Activated T-cell treated with anti-CD3 and anti-CD28 coated beads for 24 hours (primary cell): ENCODE data around the gene GUCY2C.

Source experiments
- DNase-seq: peaks from one replicate; pipeline ENCODE4 v3.0.0-alpha.2; 2020; ENCODE audit warnings: low read depth

Gene GUCY2C

GRCh38 chr12:14681625-14682024 is 14.8 kb downstream of the GUCY2C start:
- no peak for DNase-seq

- no peak for DNase-seq
Measured at GRCh38 chr12:14681190-14681589, 15.2 kb downstream of the GUCY2C start.

GRCh38 chr12:14678547-14679150 is 17.8 kb downstream of the GUCY2C start:
- DNase-seq = no peak

GRCh38 chr12:14668591-14668990 is 27.8 kb downstream of the GUCY2C start:
- DNase-seq = no peak

GRCh38 chr12:14665354-14666348 is 30.7 kb downstream of the GUCY2C start:
- no peak for DNase-seq

GRCh38 chr12:14664434-14665023 is 31.9 kb downstream of the GUCY2C start:
- peak; percentile 11 for DNase-seq

GRCh38 chr12:14663002-14663401 is 33.4 kb downstream of the GUCY2C start:
- no peak for DNase-seq

GRCh38 chr12:14656846-14657245 is 39.6 kb downstream of the GUCY2C start:
- no peak for DNase-seq

- no peak for DNase-seq
Measured at GRCh38 chr12:14655284-14655683, 41.1 kb downstream of the GUCY2C start.

- DNase-seq = no peak
Measured at GRCh38 chr12:14654842-14655241, 41.6 kb downstream of the GUCY2C start.

GRCh38 chr12:14654416-14654815 is 42.0 kb downstream of the GUCY2C start:
- DNase-seq = no peak

- no peak for DNase-seq
Measured at GRCh38 chr12:14652483-14652882, 43.9 kb downstream of the GUCY2C start.

GRCh38 chr12:14651371-14651770 is 45.0 kb downstream of the GUCY2C start:
- no peak for DNase-seq

- no peak for DNase-seq
Measured at GRCh38 chr12:14650789-14651188, 45.6 kb downstream of the GUCY2C start.

GRCh38 chr12:14647028-14647750 is 49.2 kb downstream of the GUCY2C start:
- no peak for DNase-seq

- DNase-seq = no peak
Measured at GRCh38 chr12:14643251-14643650, 53.1 kb downstream of the GUCY2C start.

GRCh38 chr12:14638066-14638465 is 58.3 kb downstream of the GUCY2C start:
- DNase-seq = no peak

GRCh38 chr12:14635776-14636175 is 60.6 kb downstream of the GUCY2C start:
- DNase-seq = no peak

- DNase-seq = no peak
Measured at GRCh38 chr12:14630793-14631192, 65.6 kb downstream of the GUCY2C start.

- peak; percentile 57 for DNase-seq
Measured at GRCh38 chr12:14629832-14630710, 66.3 kb downstream of the GUCY2C start.

- no peak for DNase-seq
Measured at GRCh38 chr12:14628771-14629170, 67.6 kb downstream of the GUCY2C start.
